Ovary (tissue), 3 donors: ENCODE results near the gene PSMB3.

Source experiments
- EP300 ChIP-seq: sonication (generic); formaldehyde crosslinking; IDR thresholded peaks from one replicate; pipeline ENCODE4 v1.6.1; 2017; ENCODE audit warnings: antibody characterized with exemption
- POLR2A ChIP-seq: fragments of 450-650 bp; IDR thresholded peaks from one replicate; pipeline ENCODE4 v1.6.1; 2017; ENCODE audit warnings: antibody characterized with exemption, mild to moderate bottlenecking, moderate library complexity
- TF ChIP-seq, protein P1 (sequence below), 3 donors: fragments of 450-650 bp in 2 of 3; fragments of 200-600 bp in 1 of 3; IDR thresholded peaks; one replicate each; pipeline versions ENCODE4 v1.5.1 to v1.8.0; 2016 to 2022; ENCODE audit warnings: antibody characterized with exemption in 3 of 3, mild to moderate bottlenecking in 1 of 3
- donor health status: DM: no; HTN: no; CAD: no.

DNA sequence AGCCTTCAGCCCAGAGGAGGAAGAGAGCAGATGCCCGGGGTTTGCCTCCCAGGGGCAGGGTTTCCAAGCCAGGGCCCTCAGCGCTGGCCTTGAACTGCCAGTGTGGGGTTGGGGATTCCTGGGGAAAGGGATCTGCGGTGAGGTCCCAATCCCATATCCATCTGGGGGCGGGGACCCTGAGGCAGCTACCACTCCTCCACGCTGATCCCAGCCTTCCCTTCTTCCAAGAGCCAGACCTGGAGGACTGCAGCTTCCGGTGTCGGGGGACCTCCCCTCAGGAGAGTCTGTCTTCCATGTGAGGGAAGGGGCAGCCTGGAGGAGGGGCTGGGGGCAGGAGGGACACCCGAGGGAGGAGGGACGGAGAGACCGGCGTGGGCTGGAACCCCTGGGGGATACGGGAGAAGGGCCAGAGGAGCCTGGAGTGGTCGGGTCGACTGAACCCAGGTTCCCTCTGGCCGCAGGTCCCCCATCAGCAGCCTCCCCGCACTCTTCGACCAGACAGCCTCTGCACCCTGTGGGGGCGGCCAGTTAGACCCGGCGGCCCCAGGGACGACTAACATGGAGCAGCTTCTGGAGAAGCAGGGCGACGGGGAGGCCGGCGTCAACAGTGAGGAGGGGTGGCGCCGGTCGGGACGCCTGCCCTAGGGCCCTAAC lies 33.1 kb upstream of the PSMB3 start:
- TF ChIP-seq, protein P1, sequence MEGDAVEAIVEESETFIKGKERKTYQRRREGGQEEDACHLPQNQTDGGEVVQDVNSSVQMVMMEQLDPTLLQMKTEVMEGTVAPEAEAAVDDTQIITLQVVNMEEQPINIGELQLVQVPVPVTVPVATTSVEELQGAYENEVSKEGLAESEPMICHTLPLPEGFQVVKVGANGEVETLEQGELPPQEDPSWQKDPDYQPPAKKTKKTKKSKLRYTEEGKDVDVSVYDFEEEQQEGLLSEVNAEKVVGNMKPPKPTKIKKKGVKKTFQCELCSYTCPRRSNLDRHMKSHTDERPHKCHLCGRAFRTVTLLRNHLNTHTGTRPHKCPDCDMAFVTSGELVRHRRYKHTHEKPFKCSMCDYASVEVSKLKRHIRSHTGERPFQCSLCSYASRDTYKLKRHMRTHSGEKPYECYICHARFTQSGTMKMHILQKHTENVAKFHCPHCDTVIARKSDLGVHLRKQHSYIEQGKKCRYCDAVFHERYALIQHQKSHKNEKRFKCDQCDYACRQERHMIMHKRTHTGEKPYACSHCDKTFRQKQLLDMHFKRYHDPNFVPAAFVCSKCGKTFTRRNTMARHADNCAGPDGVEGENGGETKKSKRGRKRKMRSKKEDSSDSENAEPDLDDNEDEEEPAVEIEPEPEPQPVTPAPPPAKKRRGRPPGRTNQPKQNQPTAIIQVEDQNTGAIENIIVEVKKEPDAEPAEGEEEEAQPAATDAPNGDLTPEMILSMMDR (IDR thresholded peaks at IDR 0.05), result no peak
- no peak for TF ChIP-seq EP300
- no peak for TF ChIP-seq POLR2A
